ENCODE data around the gene VAV2. TPM values are rescaled to one million over a fixed set of nuclear protein-coding genes. Genes with fewer than 3 reads are reported as not detected.

VAV2 gene
- total RNA-seq, 1 donor from 2014 or later = 80.6 TPM

DNA sequence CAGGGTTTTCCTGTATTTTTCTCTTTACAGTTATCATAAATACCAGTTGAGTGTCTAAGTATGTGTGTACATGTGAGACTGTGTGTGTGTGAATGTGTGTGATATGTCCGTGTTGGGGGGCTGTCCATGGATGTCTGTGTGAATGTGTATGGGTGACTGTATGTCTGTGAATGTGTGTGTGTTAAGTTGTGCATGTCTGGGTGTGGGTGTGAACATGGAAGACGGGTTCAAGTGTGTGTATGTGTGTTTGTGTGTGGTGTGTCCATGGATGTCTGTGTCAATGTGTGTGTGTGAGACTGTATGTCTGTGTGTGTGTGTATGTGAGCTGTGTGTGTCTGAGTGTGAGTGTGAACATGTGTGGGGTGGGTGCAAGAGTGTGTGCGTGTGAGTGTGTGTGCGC is 55.0 kb downstream of the VAV2 start:
- TF ChIP-seq, protein P1, sequence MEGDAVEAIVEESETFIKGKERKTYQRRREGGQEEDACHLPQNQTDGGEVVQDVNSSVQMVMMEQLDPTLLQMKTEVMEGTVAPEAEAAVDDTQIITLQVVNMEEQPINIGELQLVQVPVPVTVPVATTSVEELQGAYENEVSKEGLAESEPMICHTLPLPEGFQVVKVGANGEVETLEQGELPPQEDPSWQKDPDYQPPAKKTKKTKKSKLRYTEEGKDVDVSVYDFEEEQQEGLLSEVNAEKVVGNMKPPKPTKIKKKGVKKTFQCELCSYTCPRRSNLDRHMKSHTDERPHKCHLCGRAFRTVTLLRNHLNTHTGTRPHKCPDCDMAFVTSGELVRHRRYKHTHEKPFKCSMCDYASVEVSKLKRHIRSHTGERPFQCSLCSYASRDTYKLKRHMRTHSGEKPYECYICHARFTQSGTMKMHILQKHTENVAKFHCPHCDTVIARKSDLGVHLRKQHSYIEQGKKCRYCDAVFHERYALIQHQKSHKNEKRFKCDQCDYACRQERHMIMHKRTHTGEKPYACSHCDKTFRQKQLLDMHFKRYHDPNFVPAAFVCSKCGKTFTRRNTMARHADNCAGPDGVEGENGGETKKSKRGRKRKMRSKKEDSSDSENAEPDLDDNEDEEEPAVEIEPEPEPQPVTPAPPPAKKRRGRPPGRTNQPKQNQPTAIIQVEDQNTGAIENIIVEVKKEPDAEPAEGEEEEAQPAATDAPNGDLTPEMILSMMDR (IDR thresholded peaks at IDR 0.05; ENCODE audit: unreplicated experiment) = no peak
- DNase-seq (ENCODE audit: low spot score, unreplicated experiment) = no peak
- Mint-ChIP-seq H3K9me3 (ENCODE audit: low read depth) (no peaks in the 10 kb centered on the region), H3K4me1 (ENCODE audit: low read depth) (peaks cover 21% of the 10 kb centered on the region), H3K4me3 (ENCODE audit: low read depth) (no peak overlapping the region), H3K27ac (no peak overlapping the region), H3K36me3 (ENCODE audit: insufficient read depth) (peaks cover 11% of the 10 kb centered on the region), H3K27me3 (no peaks in the 10 kb centered on the region)

- no peak for DNase-seq (ENCODE audit: low spot score, unreplicated experiment)
- peaks cover 22% of the 10 kb centered on the region for H3K4me1 Mint-ChIP-seq (ENCODE audit: low read depth)
- peaks cover 11% of the 10 kb centered on the region for H3K36me3 Mint-ChIP-seq (ENCODE audit: insufficient read depth)
- no peaks in the 10 kb centered on the region for H3K9me3 Mint-ChIP-seq (ENCODE audit: low read depth)
- peak overlapping the region; percentile 62 for H3K27ac Mint-ChIP-seq
- no peak overlapping the region for H3K4me3 Mint-ChIP-seq (ENCODE audit: low read depth)
- H3K27me3 Mint-ChIP-seq = no peaks in the 10 kb centered on the region
- TF ChIP-seq, protein P1 (IDR thresholded peaks at IDR 0.05; ENCODE audit: unreplicated experiment) = no peak
These were observed 56.7 kb downstream of the VAV2 start for GRCh38 chr9:133935328-133936005.

GRCh38 chr9:133934482-133935232 is 57.5 kb downstream of the VAV2 start:
- DNase-seq (ENCODE audit: low spot score, unreplicated experiment) = no peak
- H3K4me1 Mint-ChIP-seq (ENCODE audit: low read depth) = peaks cover 23% of the 10 kb centered on the region
- no peak overlapping the region for H3K4me3 Mint-ChIP-seq (ENCODE audit: low read depth)
- H3K27ac Mint-ChIP-seq = no peak overlapping the region
- TF ChIP-seq, protein P1 (IDR thresholded peaks at IDR 0.05; ENCODE audit: unreplicated experiment) = no peak
- H3K9me3 Mint-ChIP-seq (ENCODE audit: low read depth) = no peaks in the 10 kb centered on the region
- H3K36me3 Mint-ChIP-seq (ENCODE audit: insufficient read depth) = peaks cover 11% of the 10 kb centered on the region
- no peaks in the 10 kb centered on the region for H3K27me3 Mint-ChIP-seq

DNA sequence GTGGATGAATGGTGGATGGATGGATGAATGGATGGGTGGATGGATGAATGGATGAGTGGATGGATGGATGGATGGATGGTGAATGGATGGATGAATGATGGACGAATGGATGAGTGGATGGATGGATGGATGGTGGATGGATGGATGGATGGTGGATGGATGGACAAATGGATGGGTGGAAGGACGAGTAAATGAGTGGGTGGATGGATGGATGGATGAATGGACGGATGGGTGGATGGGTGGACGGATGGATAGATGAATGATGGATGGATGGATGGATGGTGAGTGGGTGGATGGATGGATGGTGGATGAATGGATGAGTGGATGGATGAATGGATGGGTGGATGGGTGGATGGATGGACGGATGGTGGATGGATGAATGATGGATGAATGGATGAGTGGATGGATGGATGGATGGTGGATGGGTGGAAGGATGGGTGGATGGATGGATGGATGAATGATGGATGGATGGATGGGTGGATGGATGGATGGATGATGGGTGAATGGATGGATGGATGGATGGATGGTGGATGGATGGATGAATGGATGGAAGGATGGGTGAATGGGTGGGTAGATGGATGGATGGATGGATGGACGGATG is 58.6 kb downstream of the VAV2 start:
- TF ChIP-seq, protein P1 (IDR thresholded peaks at IDR 0.05; ENCODE audit: unreplicated experiment) = no peak
- H3K36me3 Mint-ChIP-seq (ENCODE audit: insufficient read depth) = peaks cover 12% of the 10 kb centered on the region
- H3K27me3 Mint-ChIP-seq = no peaks in the 10 kb centered on the region
- no peak for DNase-seq (ENCODE audit: low spot score, unreplicated experiment)
- H3K27ac Mint-ChIP-seq = no peak overlapping the region
- H3K4me3 Mint-ChIP-seq (ENCODE audit: low read depth) = no peak overlapping the region
- H3K9me3 Mint-ChIP-seq (ENCODE audit: low read depth) = no peaks in the 10 kb centered on the region
- peaks cover 24% of the 10 kb centered on the region for H3K4me1 Mint-ChIP-seq (ENCODE audit: low read depth)

DNA sequence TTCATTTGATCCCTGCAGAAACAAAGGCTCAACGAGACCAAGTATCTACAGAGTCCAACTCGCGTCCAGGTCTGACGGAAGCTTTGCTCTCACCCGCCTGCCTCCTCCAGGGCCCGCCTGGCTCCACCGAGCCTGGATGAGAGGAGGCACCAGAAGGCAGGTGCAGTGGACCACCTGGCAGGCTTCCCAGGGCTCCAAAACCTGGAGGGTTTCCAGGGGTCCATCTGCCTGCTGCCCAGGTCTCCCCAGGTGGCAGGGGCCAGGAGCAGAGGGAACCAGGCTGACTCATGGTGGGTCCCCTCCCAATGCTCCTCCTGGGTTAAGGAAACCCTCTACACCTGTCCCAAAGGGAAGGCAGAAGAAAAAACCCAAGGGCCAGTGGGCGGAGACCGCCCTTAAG is 59.5 kb downstream of the VAV2 start:
- H3K27me3 Mint-ChIP-seq = no peaks in the 10 kb centered on the region
- TF ChIP-seq, protein P1 (IDR thresholded peaks at IDR 0.05; ENCODE audit: unreplicated experiment) = no peak
- H3K36me3 Mint-ChIP-seq (ENCODE audit: insufficient read depth) = peaks cover 14% of the 10 kb centered on the region

More for the DNA sequence above, 59.5 kb downstream of the VAV2 start:
- Mint-ChIP-seq H3K4me3 (ENCODE audit: low read depth) (no peak overlapping the region), H3K9me3 (ENCODE audit: low read depth) (no peaks in the 10 kb centered on the region), H3K27ac (no peak overlapping the region), H3K4me1 (ENCODE audit: low read depth) (peaks cover 33% of the 10 kb centered on the region)
- DNase-seq (ENCODE audit: low spot score, unreplicated experiment) = no peak

Measured in progenitor cell of endocrine pancreas (in vitro differentiated cells).